HepG2 (cell line): ENCODE data around the gene F9. TPM values are rescaled to one million over a fixed set of nuclear protein-coding genes. Genes with fewer than 3 reads are reported as not detected.

Experiments
- ATAC-seq: fragments of 200-7000 bp; cut with Tn5 transposase; 3 replicates; pipeline ENCODE4 v1.9.1; 2020; ENCODE audit warnings: mild to moderate bottlenecking, moderate library complexity
- BruUV-seq: library from RNA; stranded (reverse); fragments of 400-500 nt; replicated peaks from 2 replicates; lab custom pipeline; 2021; lab: Mats Ljungman, UMichigan
- CTCF ChIA-PET: fragments of 300-600 bp; formaldehyde crosslinking; extraction: SDS; loops from one replicate; lab custom pipeline; 2021; ENCODE audit warnings: low total read pairs, inconsistent platforms, low intra/inter-chr PET ratio; lab: Yijun Ruan, JAX
- POLR2A ChIA-PET: fragments of 350-600 bp; sonication (Branson Sonifier 250); formaldehyde crosslinking; loops from one replicate; lab custom pipeline; 2020; ENCODE audit warnings: antibody characterized with exemption, inconsistent platforms; lab: Yijun Ruan, JAX
- DNase-seq: peaks from one replicate; pipeline ENCODE4 v3.0.0-alpha.2; 2015; ENCODE audit warnings: low spot score
- FAIRE-seq: peaks from 3 replicates; lab custom pipeline; 2011; peaks lifted over from hg19 to GRCh38; lab: Jason Lieb, UNC
- H2AFZ ChIP-seq: one replicate; pipeline ENCODE4 v1.6.1; 2011; ENCODE audit warnings: low read length, inconsistent platforms
- H3K27ac ChIP-seq: fragments of 300-600 bp; 3 replicates; pipeline ENCODE4 v1.8.0; 2011; ENCODE audit warnings: mixed run types, mild to moderate bottlenecking, mixed read lengths, low read length, inconsistent platforms; ENCODE audit not compliant: insufficient read depth; ENCODE audit errors: extremely low read length
- H3K27me3 ChIP-seq, 2 experiments: fragments of 200-600 bp in 1 of 2; 2 replicates in 1 of 2; 3 replicates in 1 of 2; pipeline versions ENCODE4 v1.6.0 to v1.8.0; 2011; ENCODE audit warnings: low read length in 2 of 2, mild to moderate bottlenecking in 2 of 2, moderate library complexity in 2 of 2, inconsistent platforms in 1 of 2; ENCODE audit not compliant: insufficient read depth in 2 of 2, control insufficient read depth in 1 of 2
- H3K36me3 ChIP-seq, 2 experiments: fragments of 200-600 bp in 1 of 2; replicated peaks in 1 of 2; 2 replicates in 1 of 2; 3 replicates in 1 of 2; pipeline versions ENCODE4 v1.5.1 to v1.8.0; 2011; ENCODE audit warnings: low read length in 2 of 2, inconsistent platforms in 1 of 2; ENCODE audit not compliant: insufficient read depth in 2 of 2, control insufficient read depth in 1 of 2
- H3K4me1 ChIP-seq: 2 replicates; pipeline ENCODE4 v1.5.1; 2012; ENCODE audit warnings: low read length, inconsistent platforms; ENCODE audit not compliant: insufficient read depth
- H3K4me2 ChIP-seq: 2 replicates; pipeline ENCODE4 v1.6.0; 2011; ENCODE audit warnings: low read depth, low read length, inconsistent platforms
- H3K4me3 ChIP-seq, 3 experiments: fragments of 200-600 bp in 1 of 3; sonication (generic), shearing (Covaris generic) in 1 of 3; replicated peaks in 1 of 3; 2 replicates each; pipeline ENCODE4 v1.5.1; 2011 to 2016; ENCODE audit warnings: low read length in 3 of 3, inconsistent platforms in 2 of 3, low read depth in 2 of 3, mild to moderate bottlenecking in 2 of 3, control low read depth in 1 of 3, mixed read lengths in 1 of 3; ENCODE audit not compliant: insufficient read depth in 1 of 3
- H3K79me2 ChIP-seq: one replicate; pipeline ENCODE4 v1.6.1; 2011; ENCODE audit warnings: low read length, inconsistent platforms; ENCODE audit not compliant: insufficient read depth
- H3K9ac ChIP-seq: 2 replicates; pipeline ENCODE4 v1.6.0; 2011; ENCODE audit warnings: mild to moderate bottlenecking, low read depth, low read length, inconsistent platforms; ENCODE audit not compliant: insufficient read depth
- H3K9me3 ChIP-seq: 2 replicates; pipeline ENCODE4 v1.5.1; 2012; ENCODE audit warnings: mild to moderate bottlenecking, low read length
- H4K20me1 ChIP-seq: 2 replicates; pipeline ENCODE4 v1.6.0; 2011; ENCODE audit warnings: inconsistent platforms, mild to moderate bottlenecking, low read length, moderate library complexity; ENCODE audit not compliant: insufficient read depth
- ATF4 ChIP-seq, 2 experiments: fragments of 450-650 bp in 1 of 2; sonication (generic) in 1 of 2; formaldehyde crosslinking; IDR thresholded peaks; 2 replicates each; pipeline versions ENCODE4 v1.5.0 to v1.8.0; 2020 to 2022; ENCODE audit warnings: mild to moderate bottlenecking in 1 of 2, missing genetic modification reagents in 1 of 2
- CBX1 ChIP-seq: IDR thresholded peaks from one replicate; pipeline ENCODE4 v1.6.1; 2016; ENCODE audit warnings: antibody characterized with exemption, low read depth
- CERS6 ChIP-seq: sonication (generic); formaldehyde crosslinking; IDR thresholded peaks from 2 replicates; pipeline ENCODE4 v1.5.0; 2020; ENCODE audit warnings: missing genetic modification reagents
- FOXM1 ChIP-seq: sonication (generic); formaldehyde crosslinking; IDR thresholded peaks from 2 replicates; pipeline ENCODE4 v1.5.0; 2020; ENCODE audit warnings: missing genetic modification reagents
- KDM5B ChIP-seq: sonication (generic); formaldehyde crosslinking; IDR thresholded peaks from 2 replicates; pipeline ENCODE4 v1.4.0; 2020; ENCODE audit warnings: missing genetic modification reagents, mild to moderate bottlenecking, borderline replicate concordance
- MIER3 ChIP-seq: IDR thresholded peaks from 2 replicates; pipeline ENCODE4 v1.6.1; 2016; ENCODE audit warnings: missing compliant biosample characterization, borderline replicate concordance
- PAF1 ChIP-seq: IDR thresholded peaks from 2 replicates; pipeline ENCODE4 v1.6.1; 2016; ENCODE audit warnings: missing genetic modification reagents, missing compliant biosample characterization
- SIX1 ChIP-seq: sonication (generic); formaldehyde crosslinking; IDR thresholded peaks from 2 replicates; pipeline ENCODE4 v1.4.0; 2020; ENCODE audit warnings: missing genetic modification reagents, borderline replicate concordance
- SMARCE1 ChIP-seq: fragments of 450-650 bp; IDR thresholded peaks from 2 replicates; pipeline ENCODE4 v1.6.1; 2017; ENCODE audit warnings: borderline replicate concordance
- SOX5 ChIP-seq: IDR thresholded peaks from 2 replicates; pipeline ENCODE4 v1.6.1; 2016; ENCODE audit warnings: borderline replicate concordance
- TFDP2 ChIP-seq: sonication (generic); formaldehyde crosslinking; IDR thresholded peaks from 2 replicates; pipeline ENCODE4 v1.4.0; 2020; ENCODE audit warnings: missing genetic modification reagents
- ZFP91 ChIP-seq: sonication (generic); formaldehyde crosslinking; IDR thresholded peaks from 2 replicates; pipeline ENCODE4 v1.9.0; 2022; ENCODE audit warnings: missing genetic modification reagents, mild to moderate bottlenecking, borderline replicate concordance
- ZKSCAN1 ChIP-seq: fragments of 150-350 bp; IDR thresholded peaks from 2 replicates; pipeline ENCODE4 v1.6.1; 2014; ENCODE audit warnings: low read length
- ZNF501 ChIP-seq: sonication (generic); formaldehyde crosslinking; IDR thresholded peaks from 2 replicates; pipeline ENCODE4 v1.5.1; 2020; ENCODE audit warnings: mild to moderate bottlenecking, moderate library complexity, missing genetic modification reagents
- ZNF839 ChIP-seq: sonication (generic); formaldehyde crosslinking; IDR thresholded peaks from 2 replicates; pipeline ENCODE4 v1.4.0; 2020; ENCODE audit warnings: missing genetic modification reagents, mild to moderate bottlenecking, borderline replicate concordance
- WGBS: methylation state at CpG from one replicate; pipeline ENCODE4 v1.1.6; 2017; ENCODE audit warnings: low lambda C conversion rate; 5-methylcytosine and 5-hydroxymethylcytosine counted together
- in situ Hi-C: cut with HindIII; loops from 2 replicates; pipeline ENCODE4 v1.10.0; 2017; ENCODE audit warnings: low pct_unique_long_range_greater_than_20kb; ENCODE audit not compliant: extremely low pct_ligation_motif_present
- intact Hi-C: fragments of 100-400 bp; cut with micrococcal nuclease; formaldehyde crosslinking; loops from one replicate; pipeline ENCODE4 v1.10.0; 2022; ENCODE audit not compliant: unreplicated experiment
- polyA plus RNA-seq, 8 experiments: library from polyadenylated mRNA; depleted of rRNA in 3 of 8; stranded (reverse) in 7 of 8; unstranded in 1 of 8; fragments of >200 nt; fragmentation: Illumina TruSeq in 4 of 8; extraction: Trizol in 4 of 8; gene quantifications; 2 replicates each; pipeline versions ENCODE4 v1.2.1 to v1.2.3, GENCODE V29; 2011 to 2016; ENCODE audit warnings: low read depth in 4 of 8, missing spikeins in 1 of 8, mixed read lengths in 1 of 8; ENCODE audit not compliant: insufficient read depth in 1 of 8
- total RNA-seq, 5 experiments: library from RNA; depleted of rRNA; stranded (reverse); fragments of >200 nt; fragmentation: Illumina TruSeq; extraction: Trizol; gene quantifications; 2 replicates each; pipeline ENCODE4 v1.2.3, GENCODE V29; 2016; ENCODE audit warnings: low read depth in 1 of 5

F9 gene
- total and polyA plus RNA-seq, 2 of the 13 experiments (the other 11 are each of a cell fraction or from before 2014, with no cell fraction given): not detected

GRCh38 chrX:139544591-139544990 lies 14.1 kb downstream of the F9 start:
- Histone ChIP-seq H3K4me2 (no peak overlapping the region), H2AFZ (no peak overlapping the region), H3K79me2 (no peaks in the 10 kb centered on the region), H4K20me1 (no peaks in the 10 kb centered on the region), H3K9me3 (no peaks in the 10 kb centered on the region), H3K4me3 (no peak overlapping the region), H3K27ac (no peak overlapping the region), H3K9ac (no peak overlapping the region), H3K27me3 (no peaks in the 10 kb centered on the region), H3K36me3 (no peaks in the 10 kb centered on the region), H3K4me1 (no peaks in the 10 kb centered on the region)
- ChIA-PET POLR2A (no interaction called here), CTCF (no interaction called here)
- 0% methylated on average over 1 of the region's 3 CpGs for WGBS
- ATAC-seq (no peak), DNase-seq (no peak), FAIRE-seq (no peak)
- intact Hi-C loops: no loop called here
- TF ChIP-seq FOXM1 (CRISPR knock-in tag) (no peak), SMARCE1 (no peak), ZNF839 (no peak), ZNF501 (CRISPR knock-in tag) (no peak)
- in situ Hi-C loops: no loop called here
- BruUV-seq: no TSS peak

DNA sequence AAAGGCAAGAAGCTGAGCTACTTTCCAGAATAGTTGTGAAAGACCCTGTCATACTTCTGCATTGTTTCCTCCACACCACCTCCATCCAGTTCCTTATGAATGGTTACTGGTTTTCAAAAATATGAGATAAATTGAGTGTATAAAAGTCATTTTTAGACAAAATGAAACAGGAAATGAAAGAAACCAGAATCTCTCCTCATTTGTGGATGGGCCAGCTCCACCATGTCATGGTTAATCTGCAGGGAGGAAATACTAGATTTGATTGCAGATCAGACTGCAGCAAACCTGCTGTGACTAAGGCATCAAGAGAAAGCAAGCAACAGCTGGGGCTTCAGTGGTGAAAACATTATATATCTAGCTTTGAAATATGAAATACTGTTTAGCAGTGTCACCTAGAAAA lies 23.8 kb downstream of the F9 start:
- Histone ChIP-seq H3K4me2 (no peak overlapping the region), H3K79me2 (no peaks in the 10 kb centered on the region), H3K4me1 (no peaks in the 10 kb centered on the region), H3K27me3 (no peaks in the 10 kb centered on the region), H3K4me3 (no peak overlapping the region), H3K27ac (no peak overlapping the region), H2AFZ (no peak overlapping the region), H3K9me3 (no peaks in the 10 kb centered on the region), H4K20me1 (no peaks in the 10 kb centered on the region), H3K9ac (no peak overlapping the region), H3K36me3 (no peaks in the 10 kb centered on the region)
- intact Hi-C loops (no loop called here), in situ Hi-C loops (loop anchor here (10.0 kb wide), 1 partner anchor 780 kb away; no protein-coding TSS in a partner anchor)
- ATAC-seq (no peak), FAIRE-seq (no peak), DNase-seq (no peak)
- ChIA-PET POLR2A (no interaction called here), CTCF (no interaction called here)
- no TSS peak for BruUV-seq
- TF ChIP-seq PAF1: no peak
- no peak for TF ChIP-seq SIX1
- TF ChIP-seq ZFP91 (CRISPR knock-in tag): no peak
- TF ChIP-seq ZKSCAN1: no peak
- TF ChIP-seq SOX5 (CRISPR knock-in tag): no peak
- no peak for TF ChIP-seq CBX1
- TF ChIP-seq MIER3 (CRISPR knock-in tag): no peak
- no peak for TF ChIP-seq KDM5B
- no peak for TF ChIP-seq CERS6 (CRISPR knock-in tag)
- no peak for TF ChIP-seq ATF4 (CRISPR knock-in tag; IDR thresholded peaks at IDR 0.05)
- TF ChIP-seq TFDP2 (CRISPR knock-in tag): no peak
